ENCODE data around the gene ABCA2.
"Not testable (repeated sequence)": the region's sequence is repeated elsewhere in the genome, so short reads cannot be mapped to it uniquely, and the experiment has no call there.

ABCA2 gene

GRCh38 chr9:137034709-137035506, 6.9 kb upstream of the ABCA2 start:
- 0 out of 2 replicates have a peak overlapping the region, but pooled peaks have one; percentile 5 for H3K4me3 ChIP-seq (ENCODE audit: low read length)
- peak; percentile 78 for DNase-seq (ENCODE audit: low read depth, low spot score)

DNA sequence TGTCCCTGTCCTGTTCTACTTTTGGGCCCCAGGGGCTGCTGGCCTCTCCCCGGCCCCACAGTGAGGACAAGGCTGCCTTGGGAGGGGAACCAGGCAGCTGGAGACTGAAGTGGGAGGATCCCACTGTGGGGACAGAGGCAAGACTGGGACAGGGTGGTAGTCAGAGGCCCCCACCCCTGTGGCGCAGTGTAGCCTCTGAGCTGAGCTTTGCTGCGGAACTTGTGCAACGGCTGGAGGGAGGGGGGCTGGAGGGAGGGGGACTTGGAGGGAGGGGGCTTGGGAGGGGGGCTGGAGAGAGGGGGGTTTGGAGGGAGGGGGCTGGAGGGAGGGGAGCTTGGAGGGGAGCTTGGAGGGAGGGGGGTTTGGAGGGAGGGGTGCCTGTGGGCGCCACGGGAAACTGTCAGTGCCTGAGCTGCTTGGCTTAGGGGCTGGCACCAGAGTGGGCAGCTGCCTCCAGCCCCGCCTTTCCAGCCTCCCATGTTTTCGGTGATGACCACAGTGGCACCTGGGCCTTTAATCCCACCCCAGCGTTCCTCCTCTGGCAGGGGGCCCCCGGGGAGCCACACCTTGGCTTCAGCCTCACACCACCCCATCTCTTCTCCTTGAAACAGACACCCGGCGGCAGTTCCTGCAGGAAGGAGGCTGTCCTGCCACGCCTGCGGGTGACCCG, 6.1 kb upstream of the ABCA2 start:
- no peak for DNase-seq (ENCODE audit: low read depth, low spot score)
- no peak overlapping the region for H3K4me3 ChIP-seq (ENCODE audit: low read length)

GRCh38 chr9:137033481-137033880, 5.4 kb upstream of the ABCA2 start:
- not testable (repeated sequence) for DNase-seq (ENCODE audit: low read depth, low spot score); H3K4me3 ChIP-seq (ENCODE audit: low read length)

- DNase-seq (ENCODE audit: low read depth, low spot score), result no peak
- H3K4me3 ChIP-seq (ENCODE audit: low read length), result no peak overlapping the region
Measured at GRCh38 chr9:137032858-137033257, 4.8 kb upstream of the ABCA2 start.

- no peak within 1 kb of the TSS for H3K4me3 ChIP-seq (ENCODE audit: low read length)
- no peak for DNase-seq (ENCODE audit: low read depth, low spot score)
Measured at GRCh38 chr9:137031904-137032640, 4.0 kb upstream of the ABCA2 start, which contains the start of gene FUT7. FUT7 (minus strand) TSS chr9:137032088; CDS start chr9:137031991, 97 bp downstream.

DNA sequence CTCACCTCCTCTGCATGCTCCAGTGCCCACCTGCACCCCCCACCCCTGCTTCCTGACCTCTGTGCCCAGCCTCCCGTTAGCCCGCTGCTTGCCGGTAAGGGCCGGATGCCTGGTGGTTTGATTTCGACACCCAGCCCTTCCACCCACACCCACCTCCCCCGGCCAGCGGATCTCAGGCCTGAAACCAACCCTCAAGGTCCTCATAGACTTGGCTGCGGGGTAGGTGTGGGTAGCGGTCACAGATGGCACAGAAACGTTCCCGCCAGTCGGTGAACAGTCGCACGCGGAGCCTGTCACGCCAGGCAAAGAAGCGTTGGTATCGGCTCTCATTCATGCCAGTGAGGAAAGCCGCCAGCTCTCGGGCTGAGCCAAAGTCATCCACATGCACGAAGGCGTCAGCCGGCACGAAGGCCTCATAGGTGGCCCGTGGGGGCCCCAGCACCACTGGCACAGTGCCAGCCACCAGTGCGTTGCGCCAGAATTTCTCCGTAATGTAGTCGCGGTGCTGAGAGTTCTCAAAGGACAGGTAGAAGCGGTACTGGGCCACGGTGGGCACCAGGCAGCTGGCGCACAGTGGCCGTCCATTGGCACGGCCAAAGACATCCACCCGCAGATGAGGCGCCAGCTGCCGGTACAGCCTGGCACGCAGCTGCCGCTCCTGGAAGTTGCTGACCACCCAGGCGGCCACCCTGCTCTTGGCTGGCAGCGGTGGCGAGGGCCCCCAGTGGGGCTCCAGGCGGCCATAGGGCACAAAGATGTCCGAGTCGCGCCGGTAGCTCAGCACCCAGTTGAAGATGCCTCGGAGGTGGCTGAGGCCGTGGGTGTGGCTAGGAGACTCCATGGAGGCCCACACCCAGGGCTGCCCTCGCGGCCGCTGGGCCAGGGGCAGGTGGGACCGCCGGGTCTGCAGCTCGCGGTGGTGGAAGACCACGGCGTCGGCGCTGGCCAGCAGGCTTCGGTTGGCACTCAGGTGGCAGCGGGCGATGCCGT, 2.8 kb upstream of the ABCA2 start:
- no peak for DNase-seq (ENCODE audit: low read depth, low spot score)
- H3K4me3 ChIP-seq (ENCODE audit: low read length), result no peak overlapping the region

GRCh38 chr9:137030006-137030405, 2.0 kb upstream of the ABCA2 start:
- H3K4me3 ChIP-seq (ENCODE audit: low read length), result no peak overlapping the region
- DNase-seq (ENCODE audit: low read depth, low spot score), result no peak

DNA sequence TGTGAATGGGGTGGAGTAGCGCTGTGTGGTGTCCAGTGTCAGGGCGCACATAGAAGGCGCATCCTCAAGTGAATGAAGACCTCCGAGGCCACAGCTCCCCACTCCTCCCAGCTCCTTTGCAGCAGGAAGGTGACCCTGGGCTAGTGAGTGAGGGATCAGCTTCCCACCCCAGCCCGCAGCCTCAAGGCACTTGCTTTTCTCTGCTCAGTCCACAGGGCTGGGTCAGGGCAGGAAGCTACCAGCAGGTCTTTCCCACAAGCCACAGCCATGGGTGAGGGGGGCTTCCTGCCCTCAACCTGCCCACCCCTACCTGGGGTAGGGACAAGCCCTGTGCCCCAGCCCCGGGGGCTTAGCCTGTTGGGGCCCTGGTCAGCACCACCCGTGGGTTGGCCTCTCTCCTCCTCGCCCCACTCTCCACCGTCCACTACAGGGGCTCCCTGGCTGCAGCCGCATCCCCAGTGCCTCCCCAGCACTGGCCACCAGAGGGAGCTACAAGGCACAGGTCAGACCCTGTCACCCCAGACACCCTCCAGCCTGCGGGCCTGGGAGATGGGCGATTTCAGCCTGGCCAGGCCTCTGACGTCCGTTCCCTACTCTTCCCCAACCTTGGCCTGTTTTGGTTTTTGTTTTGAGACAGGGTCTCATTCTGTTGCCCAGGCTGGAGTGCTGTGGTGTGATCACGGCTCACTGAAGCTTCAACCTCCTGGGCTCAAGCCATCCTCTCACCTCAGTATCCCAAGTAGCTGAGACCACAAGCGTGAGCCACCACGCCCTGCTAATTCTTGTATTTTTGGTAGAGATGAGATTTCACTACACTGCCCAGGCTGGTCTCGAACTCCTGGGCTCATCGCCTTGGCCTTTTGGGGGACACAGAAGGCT, 1.3 kb upstream of the ABCA2 start:
- no peak for DNase-seq (ENCODE audit: low read depth, low spot score)
- peak overlapping the region; percentile 49; the same call in 1 of the 2 replicates for H3K4me3 ChIP-seq (ENCODE audit: low read length)

DNA sequence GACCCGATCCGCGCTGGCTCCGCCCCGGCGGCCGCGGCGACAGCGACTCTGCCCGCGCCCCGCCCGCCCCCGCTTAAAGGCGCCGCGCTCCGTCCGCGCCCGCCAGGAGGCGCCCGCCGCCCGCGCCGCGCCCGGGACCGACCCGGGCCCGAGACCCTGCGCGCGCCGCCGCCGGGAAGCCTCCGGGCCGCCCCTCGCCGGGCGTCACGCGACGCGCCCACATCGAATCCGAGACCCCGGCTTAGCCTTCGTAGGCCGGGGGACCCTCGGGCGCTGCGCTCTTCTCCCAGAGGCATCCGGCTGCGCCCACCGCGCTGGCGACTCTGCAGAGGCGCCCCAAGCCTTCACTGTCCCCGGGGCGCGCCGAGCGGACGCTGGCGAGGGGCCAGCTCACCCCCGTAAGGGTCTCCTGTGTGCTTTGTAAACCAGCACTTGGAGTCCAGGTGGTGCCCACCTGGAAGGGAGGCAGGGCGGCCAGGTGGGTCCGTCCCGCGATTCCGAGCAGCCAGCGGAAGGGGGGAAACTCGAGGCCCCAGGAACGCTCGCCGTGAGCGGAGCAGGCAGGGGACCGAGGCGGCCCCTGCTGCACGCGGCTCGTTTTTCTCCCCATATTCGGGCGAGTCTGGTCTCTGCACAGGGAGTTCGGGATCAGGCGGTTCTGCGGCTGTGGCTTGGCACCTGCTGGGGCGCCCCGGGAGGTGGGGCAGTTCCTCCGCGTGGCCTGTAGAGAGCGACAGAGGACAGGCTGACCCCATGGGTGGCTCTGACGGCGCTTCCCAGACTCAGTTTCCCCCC, 423 bp upstream of the ABCA2 start:
- peak overlapping the region; percentile 49 for H3K4me3 ChIP-seq (ENCODE audit: low read length)
- DNase-seq (ENCODE audit: low read depth, low spot score), result no peak

- H3K4me3 ChIP-seq (ENCODE audit: low read length), result no peak overlapping the region
- DNase-seq (ENCODE audit: low read depth, low spot score), result no peak
Measured at GRCh38 chr9:137026828-137027227, 1.2 kb downstream of the ABCA2 start.

DNA sequence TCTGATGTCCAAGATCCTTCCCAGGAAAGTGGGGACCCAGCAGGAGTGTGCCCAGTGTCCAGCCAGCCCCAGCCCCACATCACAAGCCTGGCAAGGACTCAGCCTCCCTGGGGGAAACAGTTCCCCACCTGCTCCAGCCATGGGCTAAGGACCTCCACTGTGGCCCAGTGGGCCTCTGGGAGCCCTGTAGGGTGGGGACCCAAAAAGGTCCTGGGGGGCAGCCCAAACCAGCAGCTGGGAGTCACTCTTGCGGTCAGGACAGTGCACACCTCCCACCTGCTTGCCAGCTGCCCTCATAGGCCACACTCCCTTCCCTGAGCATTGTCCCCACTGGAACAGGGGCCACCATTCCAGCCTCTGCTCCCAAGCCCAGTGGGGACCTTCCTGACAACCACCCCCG, 1.7 kb downstream of the ABCA2 start:
- no peak overlapping the region for H3K4me3 ChIP-seq (ENCODE audit: low read length)
- DNase-seq (ENCODE audit: low read depth, low spot score), result no peak

GRCh38 chr9:137025517-137025966, 2.5 kb downstream of the ABCA2 start:
- no peak overlapping the region for H3K4me3 ChIP-seq (ENCODE audit: low read length)
- no peak for DNase-seq (ENCODE audit: low read depth, low spot score)

DNA sequence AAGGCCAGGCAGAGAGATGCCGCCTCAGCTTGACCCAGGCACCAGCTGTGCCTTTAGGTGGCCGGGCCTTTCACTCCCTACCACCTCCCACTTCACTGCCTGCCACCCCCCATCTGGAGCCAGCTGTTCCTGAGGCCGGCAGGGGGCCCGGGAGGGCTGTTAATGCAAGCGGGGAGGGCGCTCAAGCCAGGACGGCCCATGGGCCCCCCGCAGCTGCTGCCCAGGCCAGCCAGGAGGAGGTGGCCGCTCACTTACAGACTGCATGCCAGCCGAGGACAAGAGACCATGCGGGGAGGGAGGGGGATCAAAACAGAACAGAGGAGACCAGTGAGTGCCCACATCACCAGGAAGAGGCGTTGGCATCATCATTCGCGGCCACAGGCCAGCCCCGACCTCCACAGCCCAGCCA, 4.5 kb downstream of the ABCA2 start:
- H3K4me3 ChIP-seq (ENCODE audit: low read length), result no peak overlapping the region
- DNase-seq (ENCODE audit: low read depth, low spot score), result no peak

DNA sequence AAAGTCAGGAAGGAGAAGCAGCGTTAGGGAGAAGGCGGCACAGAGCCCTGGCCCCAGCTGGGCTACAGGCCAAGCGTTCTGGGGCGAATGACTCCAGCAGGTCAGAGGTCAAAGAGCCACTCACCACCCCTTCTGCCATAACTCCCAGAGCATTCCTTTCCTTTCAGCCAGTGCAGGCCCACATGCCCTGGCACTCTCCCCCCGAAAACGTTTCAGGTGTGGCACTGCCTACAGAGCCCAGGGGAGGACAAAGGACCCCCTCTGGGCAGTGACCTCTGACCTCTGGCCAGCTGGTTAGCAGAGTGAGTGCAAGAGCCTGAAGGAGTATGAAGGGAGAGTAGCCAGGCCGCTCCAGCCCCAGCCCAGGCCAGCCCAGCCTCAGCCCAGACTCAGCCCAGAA, 4.9 kb downstream of the ABCA2 start:
- H3K4me3 ChIP-seq (ENCODE audit: low read length), result no peak overlapping the region
- no peak for DNase-seq (ENCODE audit: low read depth, low spot score)

- DNase-seq (ENCODE audit: low read depth, low spot score), result no peak
- H3K4me3 ChIP-seq (ENCODE audit: low read length), result no peak overlapping the region
Measured at GRCh38 chr9:137022662-137023008, 5.4 kb downstream of the ABCA2 start.

DNA sequence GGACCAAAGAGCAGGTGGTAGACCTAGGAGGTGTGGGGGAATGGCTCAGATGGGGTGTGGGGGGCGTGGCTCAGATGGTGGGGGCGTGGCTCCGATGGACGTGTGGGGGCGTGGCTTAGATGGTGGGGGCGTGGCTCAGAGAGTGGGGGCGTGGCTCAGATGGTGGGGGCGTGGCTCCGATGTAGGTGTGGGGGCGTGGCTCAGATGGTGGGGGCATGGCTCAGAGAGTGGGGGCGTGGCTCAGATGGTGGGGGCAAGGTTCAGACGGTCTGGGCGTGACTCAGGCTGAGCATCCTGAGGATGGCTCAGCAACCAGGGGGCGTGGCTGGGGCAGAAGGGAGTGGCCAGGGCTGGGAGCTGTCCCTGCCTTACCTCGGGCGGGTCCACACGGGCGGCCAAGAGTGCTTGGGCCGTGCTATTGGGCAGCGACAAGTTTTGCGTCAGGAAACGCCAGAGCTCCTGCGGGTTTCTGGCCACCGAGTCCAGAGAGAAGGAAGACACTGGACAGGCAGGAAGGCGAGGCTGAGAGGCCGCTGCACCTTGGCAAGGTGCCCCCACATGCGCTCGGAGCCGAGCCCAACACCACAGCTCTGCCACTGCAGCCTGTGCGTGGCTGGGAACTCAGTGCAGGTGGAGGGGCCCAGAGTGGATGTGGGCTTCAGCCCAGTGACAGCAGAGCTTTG, 5.9 kb downstream of the ABCA2 start:
- DNase-seq (ENCODE audit: low read depth, low spot score), result peak; percentile 66
- H3K4me3 ChIP-seq (ENCODE audit: low read length), result no peak overlapping the region

DNA sequence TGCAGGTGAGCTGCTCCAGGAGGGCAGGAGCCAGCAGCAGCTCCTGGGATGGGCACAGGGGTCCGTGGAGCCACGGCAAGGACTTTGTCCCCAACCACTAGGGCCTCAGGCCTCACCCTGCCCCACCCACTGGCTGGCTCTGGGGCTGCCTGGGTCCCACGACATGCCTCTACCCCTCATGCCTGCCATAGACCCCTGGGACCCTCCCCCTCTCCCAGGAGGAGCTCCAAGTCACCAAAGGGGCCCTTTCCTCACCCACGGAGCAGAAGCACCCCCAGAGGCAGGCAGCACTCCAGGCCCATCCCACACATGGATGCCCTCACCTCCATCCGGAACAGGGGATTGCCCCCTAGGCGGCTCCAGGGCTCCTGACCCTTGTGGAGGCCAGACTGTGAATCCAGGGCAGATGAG, 6.5 kb downstream of the ABCA2 start:
- DNase-seq (ENCODE audit: low read depth, low spot score), result no peak
- H3K4me3 ChIP-seq (ENCODE audit: low read length), result no peak overlapping the region
